HAP-1 (cell line): Measurements from ENCODE around the gene BTF3.
A peak's percentile ranks its signal among the peaks of the same experiment; 100 is the strongest.

Experiments used
- DNase-seq, 2 experiments: peaks; one replicate each; pipeline ENCODE4 v3.0.0-alpha.2; 2016 to 2020; ENCODE audit warnings: low spot score in 2 of 2
- H3K27me3 ChIP-seq: fragments of 250-450 bp; sonication (Bioruptor Pico); 2 replicates; pipeline ENCODE4 v1.5.1; 2020; ENCODE audit warnings: low read depth, mild to moderate bottlenecking, moderate library complexity
- H3K36me3 ChIP-seq: fragments of 250-450 bp; sonication (Bioruptor Pico); replicated peaks from 2 replicates; pipeline ENCODE4 v1.5.1; 2020; ENCODE audit warnings: mild to moderate bottlenecking
- H3K4me1 ChIP-seq: fragments of 250-450 bp; sonication (Bioruptor Pico); 2 replicates; pipeline ENCODE4 v1.5.1; 2020; ENCODE audit warnings: mild to moderate bottlenecking
- H3K4me3 ChIP-seq: fragments of 250-450 bp; sonication (Bioruptor Pico); 2 replicates; pipeline ENCODE4 v1.5.1; 2020; ENCODE audit warnings: mild to moderate bottlenecking, moderate library complexity
- H3K9me3 ChIP-seq: fragments of 250-450 bp; sonication (Bioruptor Pico); 2 replicates; pipeline ENCODE4 v1.5.1; 2020; ENCODE audit warnings: mild to moderate bottlenecking, moderate library complexity
- in situ Hi-C: fragments of 300-500 bp; cut with MboI; formaldehyde crosslinking; loops from 3 replicates; pipeline ENCODE4 v1.14.3; 2020; ENCODE audit warnings: low sequenced_read_pairs, inconsistent platforms, mixed read lengths

Gene BTF3

GRCh38 chr5:73544429-73545402 lies 46.5 kb downstream of the BTF3 start:
- peak; percentile 7 to 38 for DNase-seq
- no peaks in the 10 kb centered on the region for H3K36me3 ChIP-seq
- H3K4me3 ChIP-seq: no peak overlapping the region
- H3K27me3 ChIP-seq: no peaks in the 10 kb centered on the region
- in situ Hi-C loops: no loop called here
- peaks cover 23% of the 10 kb centered on the region for H3K4me1 ChIP-seq
- H3K9me3 ChIP-seq: peaks cover 4% of the 10 kb centered on the region; the same call in 1 of the 2 replicates

DNA sequence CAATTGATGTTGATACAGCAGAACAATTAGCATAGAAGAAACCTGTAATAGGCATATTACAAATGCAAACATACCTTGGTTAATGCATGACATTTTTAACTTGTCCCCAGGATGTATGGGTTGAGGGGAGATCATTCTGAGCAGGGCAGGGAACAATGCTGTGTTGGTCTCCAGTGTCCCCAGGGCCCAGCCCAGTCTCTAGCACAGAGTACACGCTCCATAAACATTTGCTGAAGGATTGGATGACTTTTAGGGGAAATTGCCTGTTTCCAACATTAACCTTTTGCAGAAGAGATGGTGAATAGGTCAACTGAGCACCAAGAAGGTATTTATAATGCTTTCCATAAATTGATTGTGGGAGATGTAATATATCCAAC lies 47.1 kb downstream of the BTF3 start:
- H3K27me3 ChIP-seq: peaks cover 4% of the 10 kb centered on the region; the same call in 1 of the 2 replicates
- peaks cover 4% of the 10 kb centered on the region; the same call in 1 of the 2 replicates for H3K9me3 ChIP-seq
- no peaks in the 10 kb centered on the region for H3K36me3 ChIP-seq
- H3K4me1 ChIP-seq: peaks cover 23% of the 10 kb centered on the region
- H3K4me3 ChIP-seq: no peak overlapping the region
- DNase-seq: no peak
- in situ Hi-C loops: no loop called here

DNA sequence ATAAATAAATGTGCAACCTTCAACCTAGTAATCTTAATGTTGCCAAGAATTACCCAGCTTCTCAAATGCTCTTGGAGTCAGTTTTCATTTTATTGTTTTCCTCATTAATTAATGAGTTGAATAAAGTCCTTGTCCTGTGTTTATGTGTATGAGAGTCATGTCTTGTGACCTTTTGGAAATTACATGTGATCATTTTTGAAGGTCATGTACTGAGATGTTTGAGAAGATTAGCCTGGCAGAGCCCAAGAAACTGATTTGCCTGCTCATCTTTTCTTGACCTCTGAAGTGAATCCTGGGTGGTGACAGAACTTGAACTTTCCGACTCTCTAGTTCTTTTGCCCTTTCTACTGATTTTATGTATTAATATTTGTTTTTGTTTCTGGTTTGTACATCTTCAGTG lies 51.8 kb downstream of the BTF3 start:
- no peaks in the 10 kb centered on the region for H3K36me3 ChIP-seq
- H3K4me3 ChIP-seq: no peak overlapping the region
- no peak for DNase-seq
- peaks cover 4% of the 10 kb centered on the region; the same call in 1 of the 2 replicates for H3K9me3 ChIP-seq
- peaks cover 4% of the 10 kb centered on the region; the same call in 1 of the 2 replicates for H3K27me3 ChIP-seq
- peaks cover 2% of the 10 kb centered on the region; the same call in 1 of the 2 replicates for H3K4me1 ChIP-seq
- in situ Hi-C loops: no loop called here

GRCh38 chr5:73552642-73553041 lies 54.4 kb downstream of the BTF3 start:
- Histone ChIP-seq H3K4me3 (no peak overlapping the region), H3K27me3 (peaks cover 4% of the 10 kb centered on the region; the same call in 1 of the 2 replicates), H3K36me3 (no peaks in the 10 kb centered on the region), H3K4me1 (peaks cover 2% of the 10 kb centered on the region; the same call in 1 of the 2 replicates), H3K9me3 (peaks cover 4% of the 10 kb centered on the region; the same call in 1 of the 2 replicates)
- in situ Hi-C loops: no loop called here
- no peak for DNase-seq
